Epithelial cell of proximal tubule (primary cell): ENCODE results near the gene CHAMP1. TPM values are rescaled to one million over a fixed set of nuclear protein-coding genes. Genes with fewer than 3 reads are reported as not detected.

Source experiments
- DNase-seq: peaks from one replicate; pipeline ENCODE4 v3.0.0-alpha.2; 2011; ENCODE audit warnings: low read depth
- H3K4me3 ChIP-seq: 2 replicates; pipeline ENCODE4 v1.5.1; 2011; ENCODE audit warnings: low read depth, mild to moderate bottlenecking, low read length
- total RNA-seq: library from RNA; depleted of rRNA; stranded (reverse); fragments of >200 nt; gene quantifications from 2 replicates; pipeline ENCODE4 v1.2.3, GENCODE V29; 2015
- TF ChIP-seq, protein P1 (sequence below): conservative IDR thresholded peaks from 2 replicates; pipeline ENCODE4 v1.5.1; 2012; ENCODE audit warnings: low read depth, mild to moderate bottlenecking, low read length

Gene CHAMP1
- total RNA-seq, 1 donor from 2014 or later = 13.7 TPM

- TF ChIP-seq, protein P1, sequence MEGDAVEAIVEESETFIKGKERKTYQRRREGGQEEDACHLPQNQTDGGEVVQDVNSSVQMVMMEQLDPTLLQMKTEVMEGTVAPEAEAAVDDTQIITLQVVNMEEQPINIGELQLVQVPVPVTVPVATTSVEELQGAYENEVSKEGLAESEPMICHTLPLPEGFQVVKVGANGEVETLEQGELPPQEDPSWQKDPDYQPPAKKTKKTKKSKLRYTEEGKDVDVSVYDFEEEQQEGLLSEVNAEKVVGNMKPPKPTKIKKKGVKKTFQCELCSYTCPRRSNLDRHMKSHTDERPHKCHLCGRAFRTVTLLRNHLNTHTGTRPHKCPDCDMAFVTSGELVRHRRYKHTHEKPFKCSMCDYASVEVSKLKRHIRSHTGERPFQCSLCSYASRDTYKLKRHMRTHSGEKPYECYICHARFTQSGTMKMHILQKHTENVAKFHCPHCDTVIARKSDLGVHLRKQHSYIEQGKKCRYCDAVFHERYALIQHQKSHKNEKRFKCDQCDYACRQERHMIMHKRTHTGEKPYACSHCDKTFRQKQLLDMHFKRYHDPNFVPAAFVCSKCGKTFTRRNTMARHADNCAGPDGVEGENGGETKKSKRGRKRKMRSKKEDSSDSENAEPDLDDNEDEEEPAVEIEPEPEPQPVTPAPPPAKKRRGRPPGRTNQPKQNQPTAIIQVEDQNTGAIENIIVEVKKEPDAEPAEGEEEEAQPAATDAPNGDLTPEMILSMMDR = no peak
- no peak overlapping the region for H3K4me3 ChIP-seq
- DNase-seq = no peak
These were observed 14.5 kb upstream of the CHAMP1 start for GRCh38 chr13:114299604-114300305.

- no peak overlapping the region for H3K4me3 ChIP-seq
- TF ChIP-seq, protein P1 = no peak
- DNase-seq = no peak
These were observed 10.5 kb upstream of the CHAMP1 start for GRCh38 chr13:114303700-114304327.

GRCh38 chr13:114304346-114305034, 9.8 kb upstream of the CHAMP1 start:
- H3K4me3 ChIP-seq = no peak overlapping the region
- no peak for DNase-seq
- TF ChIP-seq, protein P1 = no peak

GRCh38 chr13:114309086-114309485, 5.2 kb upstream of the CHAMP1 start:
- no peak overlapping the region for H3K4me3 ChIP-seq
- no peak for DNase-seq
- TF ChIP-seq, protein P1 = no peak

- H3K4me3 ChIP-seq = no peak overlapping the region
- DNase-seq = no peak
- TF ChIP-seq, protein P1 = no peak
These were observed 4.4 kb upstream of the CHAMP1 start for GRCh38 chr13:114309806-114310410.

- TF ChIP-seq, protein P1 = no peak
- H3K4me3 ChIP-seq = no peak overlapping the region
- no peak for DNase-seq
These were observed 3.3 kb upstream of the CHAMP1 start for GRCh38 chr13:114310956-114311355.
